Forelimb muscle (tissue), 1 donor: ENCODE measurements around the gene ZNF415. TPM values are rescaled to one million over a fixed set of nuclear protein-coding genes. Genes with fewer than 3 reads are reported as not detected.
A peak's percentile ranks its signal among the peaks of the same experiment; 100 is the strongest.
"Not testable (repeated sequence)": the region's sequence is repeated elsewhere in the genome, so short reads cannot be mapped to it uniquely, and the experiment has no call there.

Source experiments
- DNase-seq: peaks from one replicate; pipeline ENCODE4 v3.0.0-alpha.2; 2013; ENCODE audit warnings: low read depth
- polyA plus RNA-seq: library from polyadenylated mRNA; unstranded; fragments of 120-200 nt; gene quantifications from one replicate; pipeline ENCODE4 v1.2.1, GENCODE V29; 2013; ENCODE audit not compliant: insufficient read length

The ZNF415 gene
- 10.4 TPM for polyA plus RNA-seq

GRCh38 chr19:53132141-53132991 lies at the start of gene ZNF415:
TSS of gene ZNF415 (minus strand) at chr19:53132910. CDS start at chr19:53122676, 10,234 bp downstream.
- peak; percentile 48 for DNase-seq

GRCh38 chr19:53182202-53182601 lies 49.5 kb upstream of the ZNF415 start:
- DNase-seq = no peak

GRCh38 chr19:53177986-53178385 lies 45.3 kb upstream of the ZNF415 start:
- no peak for DNase-seq

GRCh38 chr19:53172889-53173288 lies 40.2 kb upstream of the ZNF415 start:
- DNase-seq = no peak

- no peak for DNase-seq
These were observed 33.0 kb upstream of the ZNF415 start for GRCh38 chr19:53165691-53166091.

- DNase-seq = no peak
These were observed 28.4 kb upstream of the ZNF415 start for GRCh38 chr19:53161123-53161522.

GRCh38 chr19:53160350-53160749 lies 27.6 kb upstream of the ZNF415 start:
- no peak for DNase-seq

- DNase-seq = no peak
These were observed 25.5 kb upstream of the ZNF415 start for GRCh38 chr19:53158119-53158656.

GRCh38 chr19:53157626-53158025 lies 24.9 kb upstream of the ZNF415 start:
- DNase-seq = no peak

GRCh38 chr19:53156850-53157249 lies 24.1 kb upstream of the ZNF415 start:
- DNase-seq = no peak

- DNase-seq = no peak
These were observed 14.9 kb upstream of the ZNF415 start for GRCh38 chr19:53147645-53148044.

GRCh38 chr19:53140351-53140750 lies 7.6 kb upstream of the ZNF415 start:
- no peak for DNase-seq

- DNase-seq = no peak
These were observed 3.7 kb upstream of the ZNF415 start for GRCh38 chr19:53136432-53136831.

GRCh38 chr19:53131727-53132126 lies 983 bp downstream of the ZNF415 start:
- no peak for DNase-seq

GRCh38 chr19:53131085-53131590 lies 1.6 kb downstream of the ZNF415 start:
- DNase-seq = no peak

- no peak for DNase-seq
These were observed 2.2 kb downstream of the ZNF415 start for GRCh38 chr19:53130506-53130905.

- DNase-seq = not testable (repeated sequence)
These were observed 5.8 kb downstream of the ZNF415 start for GRCh38 chr19:53126733-53127526.

- DNase-seq = no peak
These were observed 9.3 kb downstream of the ZNF415 start for GRCh38 chr19:53123400-53123799.

- no peak for DNase-seq
These were observed 20.4 kb downstream of the ZNF415 start for GRCh38 chr19:53112286-53112685.

GRCh38 chr19:53109527-53109926 lies 23.2 kb downstream of the ZNF415 start:
- no peak for DNase-seq

- DNase-seq = peak; percentile 90
These were observed 29.2 kb downstream of the ZNF415 start, which contains the start of gene ZNF160 for GRCh38 chr19:53103234-53104203. TSS of gene ZNF160 (minus strand) at chr19:53103422. CDS start at chr19:53086276, 17,146 bp downstream.
